ENCODE data around the gene SYTL3. TPM values are rescaled to one million over a fixed set of nuclear protein-coding genes. Genes with fewer than 3 reads are reported as not detected.

The SYTL3 gene
- total RNA-seq, 2 experiments from 2014 or later: 163 to 180 TPM

DNA sequence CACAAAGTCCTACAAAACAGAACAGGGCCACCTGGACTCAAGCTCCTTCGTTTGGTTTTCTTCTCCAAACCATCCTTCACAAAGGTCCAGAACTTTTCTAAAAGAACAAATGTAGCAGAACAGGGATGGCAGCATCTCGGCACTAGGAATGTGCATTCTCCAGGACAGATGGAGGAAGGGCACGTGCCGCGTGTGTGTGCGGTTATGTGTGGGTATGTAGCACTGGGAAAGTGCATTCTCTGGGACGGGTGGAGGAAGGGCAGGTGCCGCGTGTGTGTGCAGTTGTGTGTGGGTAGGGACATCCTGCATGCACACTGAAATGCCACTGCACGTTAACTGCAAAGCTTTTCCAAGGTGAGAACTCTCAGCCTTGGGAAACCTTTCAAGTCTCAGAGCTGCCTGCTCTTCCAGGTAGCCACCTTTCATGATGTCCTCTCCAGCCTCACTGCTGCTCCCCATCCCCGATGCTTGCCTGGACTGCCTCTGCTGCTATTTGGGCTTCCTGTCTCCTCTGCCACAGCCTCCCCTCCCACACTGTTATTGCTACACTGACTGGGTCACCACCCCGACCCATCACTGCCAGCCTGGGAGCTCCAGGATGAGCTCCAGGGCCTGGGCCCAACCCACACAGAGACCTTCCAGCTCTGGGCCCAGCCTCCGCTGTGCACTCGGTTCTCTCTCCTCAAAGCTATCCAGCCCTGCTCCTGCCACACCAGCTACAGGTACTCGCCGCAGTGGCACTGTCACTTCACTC, 121.7 kb downstream of the SYTL3 start:
- H3K4me1 Mint-ChIP-seq: peaks cover 44% of the 10 kb centered on the region
- H3K27me3 Mint-ChIP-seq: no peaks in the 10 kb centered on the region
- peak overlapping the region; percentile 70 for H3K27ac Mint-ChIP-seq
- DNase-seq (no peak), ATAC-seq (no peak)
- intact Hi-C loops (cut with DNase I, micrococcal nuclease): loop anchor here in 1 of 2 experiments (2.0 kb wide), 1 partner anchor 201 kb away; no protein-coding TSS in a partner anchor
- ChIA-PET POLR2A (interaction anchor here (1.0 kb wide), 1 partner anchor 8 kb away, joined by 4 read pairs; no protein-coding TSS in a partner anchor), CTCF (interaction anchor here (1.0 to 1.9 kb wide), 4 partner anchors 17 to 338 kb away, joined by 3 to 7 read pairs (median 3); no protein-coding TSS in a partner anchor)
- no peak overlapping the region for H3K4me3 Mint-ChIP-seq
- H3K36me3 Mint-ChIP-seq (ENCODE audit: low read depth): peaks cover 79% of the 10 kb centered on the region
- H3K9me3 Mint-ChIP-seq (ENCODE audit: low read depth): no peaks in the 10 kb centered on the region

DNA sequence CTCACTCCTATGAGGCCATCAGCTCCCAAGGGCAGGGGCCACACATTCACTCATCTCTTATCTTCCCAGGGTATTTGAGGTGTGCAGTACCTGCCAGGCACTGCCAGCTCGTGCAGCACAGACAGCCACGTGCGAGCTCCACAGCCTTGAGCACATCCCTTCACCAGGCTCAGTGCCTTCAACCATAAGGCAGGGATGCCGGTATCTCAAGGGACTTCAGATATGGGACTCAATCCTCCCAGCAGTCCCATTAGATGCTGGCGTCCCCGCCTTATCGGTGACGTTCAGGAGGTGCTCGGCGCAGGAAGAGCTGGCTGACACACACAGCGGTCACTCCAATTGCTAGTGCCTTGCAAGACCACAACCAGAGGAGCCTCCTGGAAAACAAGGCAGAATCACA, 122.3 kb downstream of the SYTL3 start:
- Mint-ChIP-seq H3K27me3 (no peaks in the 10 kb centered on the region), H3K27ac (peak overlapping the region; percentile 70), H3K4me1 (peaks cover 50% of the 10 kb centered on the region), H3K9me3 (ENCODE audit: low read depth) (no peaks in the 10 kb centered on the region), H3K4me3 (no peak overlapping the region), H3K36me3 (ENCODE audit: low read depth) (peaks cover 80% of the 10 kb centered on the region)
- ChIA-PET CTCF (interaction anchor here (1.0 to 1.9 kb wide), 5 partner anchors 10 to 337 kb away, joined by 3 to 7 read pairs (median 3); no protein-coding TSS in a partner anchor), POLR2A (interaction anchor here (1.0 kb wide), 1 partner anchor 9 kb away, joined by 4 read pairs; no protein-coding TSS in a partner anchor)
- DNase-seq: no peak
- intact Hi-C loops (cut with DNase I, micrococcal nuclease): no loop called here
- no peak for ATAC-seq

DNA sequence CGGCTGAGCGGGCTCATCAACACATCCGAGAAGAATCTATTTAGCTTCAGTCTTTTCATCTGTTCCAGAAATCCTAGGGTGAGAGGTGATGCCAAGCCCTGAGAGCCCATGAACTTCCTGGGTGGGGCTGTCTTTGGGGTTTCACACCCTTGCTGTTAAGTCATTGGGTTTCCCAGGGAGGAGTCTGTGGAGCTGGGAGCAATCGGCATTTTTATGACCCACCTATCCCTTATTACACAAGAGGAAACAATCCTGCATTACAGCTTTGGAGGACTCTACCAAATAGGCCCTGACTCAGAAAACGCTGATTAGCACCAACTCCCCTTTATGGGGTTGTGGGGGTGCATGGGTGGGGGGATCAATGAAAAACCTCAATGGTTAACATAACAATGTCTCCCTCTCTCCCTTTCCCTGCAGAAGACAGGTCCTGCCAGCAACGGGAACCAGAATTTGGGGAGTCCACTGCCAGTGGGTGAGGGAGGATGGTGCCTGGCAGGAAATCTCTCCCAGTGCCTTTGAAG, 123.1 kb downstream of the SYTL3 start:
- H3K27ac Mint-ChIP-seq: peak overlapping the region; percentile 75
- CTCF ChIA-PET: interaction anchor here (1.0 to 1.9 kb wide), 4 partner anchors 11 to 337 kb away, joined by 3 to 7 read pairs (median 4); no protein-coding TSS in a partner anchor
- no peaks in the 10 kb centered on the region for H3K27me3 Mint-ChIP-seq
- no peaks in the 10 kb centered on the region for H3K9me3 Mint-ChIP-seq (ENCODE audit: low read depth)
- intact Hi-C loops (cut with DNase I, micrococcal nuclease): no loop called here
- DNase-seq: no peak
- H3K36me3 Mint-ChIP-seq (ENCODE audit: low read depth): peaks cover 81% of the 10 kb centered on the region
- no peak overlapping the region for H3K4me3 Mint-ChIP-seq
- no peak for ATAC-seq
- POLR2A ChIA-PET: interaction anchor here (0.6 kb wide), 1 partner anchor 20 kb away, joined by 4 read pairs; no protein-coding TSS in a partner anchor
- H3K4me1 Mint-ChIP-seq: peaks cover 55% of the 10 kb centered on the region

DNA sequence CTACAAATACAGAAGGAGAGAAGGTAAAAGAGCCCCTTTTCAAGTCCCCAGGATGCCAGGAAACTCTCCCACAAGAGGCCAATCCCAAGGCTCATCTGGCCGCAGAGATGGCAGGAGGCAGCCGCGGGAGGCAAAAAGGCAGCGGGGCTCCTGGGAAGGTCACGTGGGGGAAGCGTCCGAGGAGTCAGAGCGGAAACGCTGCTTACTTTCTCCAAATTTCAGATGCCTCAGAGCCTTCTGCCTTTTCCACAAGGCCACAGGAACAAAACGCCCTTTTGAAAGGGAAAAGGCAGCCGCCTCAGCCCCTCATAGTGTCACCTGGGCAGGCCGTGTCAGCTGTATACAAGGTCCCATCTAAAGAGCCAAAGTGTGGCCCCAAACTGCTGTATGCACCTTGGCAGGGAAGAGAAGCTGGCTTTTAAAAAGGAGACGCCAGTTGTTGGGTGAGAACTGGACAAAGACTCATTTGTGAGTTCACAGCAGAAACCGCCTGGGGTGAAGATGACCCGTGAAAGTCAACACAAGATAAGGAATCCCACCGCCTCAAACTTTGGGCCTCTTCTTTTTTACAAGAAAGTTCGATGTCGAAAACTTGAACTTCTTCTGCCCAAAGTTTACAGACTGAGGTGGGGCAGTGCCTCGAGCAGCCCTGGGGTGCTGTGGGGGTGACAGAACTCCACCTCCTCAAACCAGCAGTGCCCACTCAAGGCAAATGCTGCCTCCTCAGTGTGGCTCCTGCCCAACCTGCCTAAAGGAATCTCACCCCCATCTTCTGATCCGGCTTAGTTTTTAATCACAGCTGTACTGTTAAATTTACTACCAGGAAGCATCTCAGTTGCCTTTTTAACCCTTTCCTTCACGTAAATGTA, 124.0 kb downstream of the SYTL3 start:
- Mint-ChIP-seq H3K9me3 (ENCODE audit: low read depth) (no peaks in the 10 kb centered on the region), H3K4me3 (no peak overlapping the region), H3K27me3 (no peaks in the 10 kb centered on the region), H3K36me3 (ENCODE audit: low read depth) (peaks cover 79% of the 10 kb centered on the region), H3K27ac (peak overlapping the region; percentile 75), H3K4me1 (peaks cover 60% of the 10 kb centered on the region)
- ATAC-seq: no peak
- ChIA-PET POLR2A (interaction anchor here (0.6 kb wide), 1 partner anchor 21 kb away, joined by 4 read pairs; no protein-coding TSS in a partner anchor), CTCF (interaction anchor here (0.5 to 1.6 kb wide), 4 partner anchors 15 to 237 kb away, joined by 3 to 4 read pairs (median 3); no protein-coding TSS in a partner anchor)
- intact Hi-C loops (cut with DNase I, micrococcal nuclease): no loop called here
- DNase-seq: no peak

DNA sequence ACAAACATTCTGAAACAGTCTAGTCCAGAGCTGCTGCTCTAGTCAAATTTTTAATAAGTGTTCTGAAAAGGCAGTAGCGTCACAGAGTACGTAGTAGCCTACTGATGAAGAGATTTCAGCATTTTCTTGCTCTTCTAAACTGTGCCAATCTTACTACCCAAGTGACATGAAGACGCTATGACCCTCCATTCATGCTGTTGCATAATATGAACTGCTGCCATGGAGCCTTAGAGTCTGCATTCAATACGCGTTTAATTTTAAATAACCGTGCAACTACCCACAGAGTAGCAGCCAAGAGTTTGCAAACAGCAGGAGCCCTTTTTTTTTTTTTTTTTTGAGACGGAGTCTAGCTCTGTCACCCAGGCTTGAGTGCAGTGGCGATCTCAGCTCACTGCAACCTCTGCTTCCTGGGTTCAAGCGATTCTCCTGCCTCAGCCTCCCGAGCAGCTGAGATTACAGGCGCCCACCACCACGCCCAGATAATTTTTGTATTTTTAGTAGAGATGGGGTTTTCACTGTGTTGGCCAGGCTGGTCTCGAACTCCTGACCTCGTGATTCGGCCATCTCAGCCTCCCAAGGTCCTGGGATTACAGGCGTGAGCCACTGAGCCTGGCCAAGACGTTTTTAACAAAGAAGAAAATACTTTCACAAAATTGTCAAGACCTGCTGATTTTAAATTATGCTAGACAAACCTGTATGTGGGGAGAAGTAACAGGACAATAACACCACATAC, 125.0 kb downstream of the SYTL3 start:
- intact Hi-C loops (cut with DNase I, micrococcal nuclease): no loop called here
- POLR2A ChIA-PET: no interaction called here
- ATAC-seq: no peak
- CTCF ChIA-PET: interaction anchor here (0.6 to 1.6 kb wide), 3 partner anchors 14 to 197 kb away, joined by 3 to 4 read pairs (median 3); no protein-coding TSS in a partner anchor
- DNase-seq: no peak
- Mint-ChIP-seq H3K4me1 (peaks cover 65% of the 10 kb centered on the region), H3K27me3 (no peaks in the 10 kb centered on the region), H3K36me3 (ENCODE audit: low read depth) (peaks cover 77% of the 10 kb centered on the region), H3K9me3 (ENCODE audit: low read depth) (no peaks in the 10 kb centered on the region), H3K4me3 (no peak overlapping the region), H3K27ac (no peak overlapping the region)

DNA sequence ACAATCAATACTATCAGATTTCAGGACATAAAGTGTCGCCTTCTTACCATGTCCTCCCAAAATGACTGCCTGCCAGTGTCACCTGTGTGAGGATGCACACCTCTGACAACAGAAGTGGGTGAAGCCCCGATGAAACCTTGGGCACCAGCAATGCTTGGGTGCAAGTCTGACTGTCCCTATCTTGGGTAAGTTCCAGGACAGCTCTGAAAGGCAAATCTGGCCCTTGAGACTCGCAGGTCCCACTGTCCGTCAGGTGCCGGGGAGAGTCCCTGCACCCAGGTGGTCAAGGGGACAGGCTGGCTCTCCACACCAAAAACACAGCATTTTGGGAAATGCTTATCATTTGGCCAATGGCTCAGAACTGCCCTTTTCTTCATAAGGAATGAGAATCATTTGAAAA, 126.0 kb downstream of the SYTL3 start:
- Mint-ChIP-seq H3K9me3 (ENCODE audit: low read depth) (no peaks in the 10 kb centered on the region), H3K27me3 (no peaks in the 10 kb centered on the region), H3K27ac (no peak overlapping the region), H3K4me3 (no peak overlapping the region), H3K36me3 (ENCODE audit: low read depth) (peaks cover 75% of the 10 kb centered on the region), H3K4me1 (peaks cover 60% of the 10 kb centered on the region)
- no peak for DNase-seq
- ChIA-PET CTCF (interaction anchor here (0.5 kb wide), 1 partner anchor 9 kb away, joined by 3 read pairs; no protein-coding TSS in a partner anchor), POLR2A (no interaction called here)
- no peak for ATAC-seq
- intact Hi-C loops (cut with DNase I, micrococcal nuclease): no loop called here

DNA sequence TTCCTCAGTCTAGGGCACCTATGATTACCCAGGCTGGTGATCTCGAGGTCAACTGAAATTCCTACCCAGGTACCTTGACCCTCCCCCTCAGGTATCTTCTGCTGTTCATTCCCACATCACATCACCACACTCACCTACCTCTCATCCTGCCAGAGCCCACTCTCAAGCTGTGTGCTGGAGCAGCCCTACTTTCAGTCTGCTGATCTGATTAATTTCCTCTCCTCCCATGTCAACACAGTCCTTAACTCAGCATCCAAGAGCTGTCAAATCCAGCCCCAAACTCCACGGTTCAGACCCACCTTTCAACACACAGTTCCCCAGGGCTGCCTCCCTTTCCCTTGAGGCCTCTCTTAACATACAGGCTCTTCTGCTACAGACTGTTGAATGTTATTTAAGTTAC, 126.9 kb downstream of the SYTL3 start:
- Mint-ChIP-seq H3K4me3 (no peak overlapping the region), H3K27ac (peak overlapping the region; percentile 23), H3K9me3 (ENCODE audit: low read depth) (no peaks in the 10 kb centered on the region), H3K27me3 (no peaks in the 10 kb centered on the region), H3K4me1 (peaks cover 51% of the 10 kb centered on the region), H3K36me3 (ENCODE audit: low read depth) (peaks cover 73% of the 10 kb centered on the region)
- DNase-seq (no peak), ATAC-seq (no peak)
- POLR2A ChIA-PET: no interaction called here
- CTCF ChIA-PET: interaction anchor here (0.6 kb wide), 1 partner anchor 27 kb away, joined by 3 read pairs; no protein-coding TSS in a partner anchor
- intact Hi-C loops (cut with DNase I, micrococcal nuclease): no loop called here

DNA sequence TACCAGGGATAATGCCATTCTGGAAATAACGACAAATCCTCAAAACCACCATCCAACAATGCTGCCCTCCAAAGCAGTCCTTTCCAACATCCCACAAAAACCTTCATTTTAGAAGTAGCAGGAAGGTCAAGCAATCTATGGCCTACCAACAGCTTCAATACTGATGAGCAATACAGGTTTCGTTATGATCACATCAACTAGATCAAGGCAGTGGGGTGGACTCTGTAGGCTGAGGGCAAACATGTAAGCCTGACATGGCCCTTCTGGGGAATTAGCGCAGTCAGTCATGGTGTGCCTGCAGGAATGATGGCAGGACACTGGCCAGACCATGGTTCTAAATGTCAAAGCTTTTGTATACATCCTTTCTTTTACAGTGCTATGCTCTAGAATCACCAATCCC, 127.7 kb downstream of the SYTL3 start:
- intact Hi-C loops (cut with DNase I, micrococcal nuclease): no loop called here
- no peak overlapping the region for H3K4me3 Mint-ChIP-seq
- peaks cover 45% of the 10 kb centered on the region for H3K4me1 Mint-ChIP-seq
- no peaks in the 10 kb centered on the region for H3K9me3 Mint-ChIP-seq (ENCODE audit: low read depth)
- CTCF ChIA-PET: no interaction called here
- H3K36me3 Mint-ChIP-seq (ENCODE audit: low read depth): peaks cover 74% of the 10 kb centered on the region
- DNase-seq (no peak), ATAC-seq (no peak)
- no peaks in the 10 kb centered on the region for H3K27me3 Mint-ChIP-seq
- POLR2A ChIA-PET: no interaction called here
- H3K27ac Mint-ChIP-seq: peak overlapping the region; percentile 23

DNA sequence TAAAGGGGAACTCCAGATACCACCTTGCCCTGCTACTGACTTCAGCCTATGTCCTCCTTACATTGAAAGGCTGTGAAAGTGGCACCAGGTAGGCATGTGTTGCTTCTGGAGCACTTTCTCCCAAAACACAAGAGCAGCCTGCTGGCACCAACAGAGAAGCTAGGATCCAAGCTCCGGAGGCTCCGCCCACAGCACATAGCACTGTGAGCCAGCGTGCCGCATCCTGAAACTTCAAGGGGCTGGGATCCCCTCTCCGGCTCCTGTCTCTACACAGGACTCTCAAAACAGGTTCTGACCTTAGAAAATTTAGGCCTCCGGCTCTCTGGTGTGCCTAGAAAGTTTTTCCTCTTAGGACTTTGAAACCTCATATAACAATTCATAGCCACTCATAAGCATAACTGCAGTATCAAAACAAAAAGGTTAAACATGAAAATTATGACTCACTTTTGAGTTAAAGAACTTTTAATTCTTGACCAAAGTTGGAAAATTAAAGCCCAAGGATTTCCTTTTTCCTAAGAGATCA, 128.2 kb downstream of the SYTL3 start:
- Mint-ChIP-seq H3K27ac (peak overlapping the region; percentile 35), H3K4me1 (peaks cover 39% of the 10 kb centered on the region), H3K36me3 (ENCODE audit: low read depth) (peaks cover 75% of the 10 kb centered on the region), H3K9me3 (ENCODE audit: low read depth) (no peaks in the 10 kb centered on the region), H3K27me3 (no peaks in the 10 kb centered on the region), H3K4me3 (no peak overlapping the region)
- CTCF ChIA-PET: no interaction called here
- ATAC-seq (no peak), DNase-seq (no peak)
- POLR2A ChIA-PET: no interaction called here
- intact Hi-C loops (cut with DNase I, micrococcal nuclease): no loop called here

DNA sequence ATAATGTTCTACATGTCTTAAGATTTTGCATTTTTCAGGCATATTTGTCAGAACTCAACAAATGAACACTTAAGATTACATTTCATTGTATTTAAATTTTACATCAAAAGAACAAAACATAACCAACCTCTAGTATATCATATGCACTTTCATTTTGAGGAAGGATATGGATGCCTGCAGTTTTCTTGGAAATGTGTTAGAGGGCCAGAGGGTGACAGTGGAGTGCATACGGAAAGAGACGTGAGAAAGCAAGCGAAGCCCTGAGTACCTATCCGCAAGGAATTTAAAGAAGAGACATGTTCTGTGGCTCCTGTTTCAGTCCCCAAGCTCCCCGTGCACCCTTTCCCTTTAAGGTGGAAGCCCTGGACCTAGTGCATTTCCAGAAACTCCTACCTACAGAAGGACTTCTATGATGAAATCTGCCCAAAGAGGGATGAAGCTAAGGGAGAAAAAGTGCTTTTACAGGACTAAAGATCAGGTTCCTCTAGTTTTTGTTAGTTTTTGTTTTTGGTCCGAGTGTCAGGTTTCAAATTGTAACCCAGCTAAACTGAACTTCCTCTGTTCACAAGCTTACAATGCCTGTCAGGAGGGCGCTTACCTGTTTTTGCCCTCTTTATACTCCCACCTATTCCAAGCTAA, 130.5 kb downstream of the SYTL3 start:
- no peak overlapping the region for H3K27ac Mint-ChIP-seq
- DNase-seq: no peak
- CTCF ChIA-PET: interaction anchor here (0.6 to 1.6 kb wide), 8 partner anchors 9 to 208 kb away, joined by 3 to 5 read pairs (median 3); no protein-coding TSS in a partner anchor
- no peak for ATAC-seq
- no peaks in the 10 kb centered on the region for H3K9me3 Mint-ChIP-seq (ENCODE audit: low read depth)
- H3K4me3 Mint-ChIP-seq: no peak overlapping the region
- peaks cover 27% of the 10 kb centered on the region for H3K4me1 Mint-ChIP-seq
- no peaks in the 10 kb centered on the region for H3K27me3 Mint-ChIP-seq
- intact Hi-C loops (cut with DNase I, micrococcal nuclease): no loop called here
- POLR2A ChIA-PET: interaction anchor here (0.6 to 1.0 kb wide), 2 partner anchors 12 to 120 kb away, joined by 3 to 5 read pairs; no protein-coding TSS in a partner anchor
- H3K36me3 Mint-ChIP-seq (ENCODE audit: low read depth): peaks cover 76% of the 10 kb centered on the region
